DMS 273 (cell line): ENCODE results near the gene CSH2.

Experiments used
- DNase-seq: peaks from one replicate; lab custom pipeline; 2025; ENCODE audit not compliant: unreplicated experiment; lab: John Stamatoyannopoulos, UW

CSH2 gene

DNA sequence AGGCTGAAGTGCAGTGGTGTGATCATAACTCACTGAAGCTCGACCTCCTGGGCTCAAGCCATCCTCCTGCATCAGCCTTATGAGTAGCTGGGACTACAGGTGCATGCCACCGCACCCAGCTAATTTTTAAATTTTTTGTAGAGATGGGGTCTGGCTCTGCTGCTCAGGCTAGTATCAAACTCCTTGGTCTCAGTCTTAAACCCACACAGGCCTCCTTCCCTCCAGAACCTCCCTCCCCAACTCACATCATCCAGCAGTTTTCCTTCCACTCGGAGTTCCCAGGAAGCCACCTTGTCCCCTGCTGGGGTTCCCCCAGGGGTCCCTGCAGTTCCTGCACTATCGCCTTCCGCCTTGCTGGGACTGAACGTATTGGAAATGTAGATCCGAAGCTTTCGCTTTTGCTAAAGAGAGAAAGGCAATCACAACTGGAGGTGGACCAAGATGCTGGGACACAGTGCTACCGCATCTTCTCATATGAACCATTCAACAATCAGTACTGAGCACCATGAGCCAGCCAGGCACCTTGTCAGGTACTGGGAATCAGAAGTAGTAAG is 38.2 kb downstream of the CSH2 start:
- no peak for DNase-seq

DNA sequence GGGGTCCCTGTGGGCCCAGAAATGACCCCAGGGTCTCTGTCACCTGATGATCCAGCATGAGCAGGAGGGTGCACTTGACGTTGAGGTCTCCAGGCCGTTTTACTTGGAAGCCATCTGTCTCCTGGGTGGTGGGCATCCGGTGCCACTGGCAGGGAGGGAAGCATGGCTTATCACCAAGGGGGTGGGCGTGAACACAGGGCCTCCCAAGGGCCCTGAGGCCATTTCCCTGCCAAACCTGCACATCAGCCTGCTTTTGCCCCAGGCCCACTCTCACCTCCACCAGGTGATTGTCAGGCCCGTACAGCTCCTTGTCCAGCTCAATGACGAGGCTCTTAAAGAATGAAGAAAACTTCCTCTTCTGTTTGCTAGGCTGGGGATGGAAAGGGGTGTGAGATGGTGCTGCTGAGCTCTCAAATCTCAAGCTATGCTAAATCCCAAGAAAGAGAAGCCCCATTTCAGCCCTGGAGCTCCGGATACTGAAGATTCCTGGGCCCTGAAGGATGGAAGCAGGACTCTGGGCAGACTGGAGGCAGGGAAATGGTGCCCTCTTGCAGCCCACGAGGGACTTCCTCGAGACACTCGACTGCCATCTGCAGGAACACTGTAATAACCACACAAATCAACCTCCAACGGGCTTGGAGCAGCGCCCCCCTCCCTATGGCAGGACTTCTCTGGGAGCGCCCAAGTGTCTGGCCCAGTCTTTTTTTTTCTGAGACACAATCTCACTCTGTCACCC is 38.9 kb downstream of the CSH2 start:
- DNase-seq, result peak; percentile 95

DNA sequence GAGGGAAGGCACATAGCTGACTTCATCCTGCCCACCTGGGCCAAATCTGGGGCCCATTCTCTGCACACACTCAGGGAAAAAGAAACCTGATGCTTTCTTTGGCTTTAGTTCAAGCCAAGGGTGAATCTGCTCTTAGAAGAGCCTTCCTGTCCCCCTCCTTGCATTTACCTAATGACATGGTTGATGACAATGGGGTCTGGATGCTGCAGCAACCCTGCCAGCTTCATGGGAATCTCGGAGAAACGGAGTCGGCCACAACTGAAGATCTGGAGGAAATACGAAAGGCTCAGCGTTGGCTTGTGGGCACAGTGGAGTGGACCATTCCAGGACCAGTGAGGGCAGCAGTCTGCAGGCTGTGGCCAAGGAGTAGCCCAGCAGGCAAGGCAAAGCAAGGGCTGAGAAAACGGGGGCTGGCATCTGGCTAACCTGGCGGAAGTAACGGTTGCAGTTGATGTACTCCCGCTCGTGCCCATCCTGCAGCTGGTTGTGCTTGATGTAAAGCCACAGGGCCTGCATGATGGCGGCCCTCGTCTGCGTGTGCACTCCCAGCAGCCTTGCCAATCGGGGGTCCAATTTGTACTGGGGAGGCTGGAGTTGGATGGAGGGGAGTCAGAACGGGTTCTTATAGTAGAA is 39.6 kb downstream of the CSH2 start:
- no peak for DNase-seq

DNA sequence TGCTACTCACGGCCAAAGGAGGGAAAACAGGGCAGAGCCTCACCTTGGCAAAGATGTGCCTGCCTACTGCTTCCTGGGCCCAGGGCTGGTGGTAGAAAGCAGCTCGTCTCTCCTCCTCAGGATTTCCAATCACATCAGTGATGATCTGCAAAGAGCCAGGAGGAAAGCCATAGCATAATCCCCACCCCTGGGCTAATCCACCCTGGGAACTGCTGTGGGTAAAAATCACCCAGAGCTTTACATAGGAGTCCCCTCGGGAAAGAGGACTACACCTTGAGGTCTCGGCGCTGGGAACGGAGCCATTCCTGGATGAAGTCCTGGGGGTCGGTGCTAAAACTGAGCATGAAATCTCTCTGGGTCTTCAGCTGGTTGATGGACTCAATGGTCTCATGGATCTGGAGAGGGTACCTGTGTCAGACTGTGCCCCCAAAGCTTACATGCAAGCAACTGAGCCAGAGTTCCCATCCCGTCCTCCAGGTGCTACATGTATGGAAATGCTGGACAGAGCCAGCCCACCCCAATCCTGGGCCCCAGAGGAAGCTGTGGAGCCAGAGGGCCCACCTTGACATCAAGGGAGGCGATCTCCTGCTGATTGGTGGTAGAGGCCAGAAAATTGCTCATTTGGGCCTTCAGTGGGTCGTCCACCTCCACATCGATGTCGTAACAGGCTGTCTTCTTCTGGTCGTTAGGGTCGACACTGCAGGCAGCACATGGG is 40.3 kb downstream of the CSH2 start:
- no peak for DNase-seq

DNA sequence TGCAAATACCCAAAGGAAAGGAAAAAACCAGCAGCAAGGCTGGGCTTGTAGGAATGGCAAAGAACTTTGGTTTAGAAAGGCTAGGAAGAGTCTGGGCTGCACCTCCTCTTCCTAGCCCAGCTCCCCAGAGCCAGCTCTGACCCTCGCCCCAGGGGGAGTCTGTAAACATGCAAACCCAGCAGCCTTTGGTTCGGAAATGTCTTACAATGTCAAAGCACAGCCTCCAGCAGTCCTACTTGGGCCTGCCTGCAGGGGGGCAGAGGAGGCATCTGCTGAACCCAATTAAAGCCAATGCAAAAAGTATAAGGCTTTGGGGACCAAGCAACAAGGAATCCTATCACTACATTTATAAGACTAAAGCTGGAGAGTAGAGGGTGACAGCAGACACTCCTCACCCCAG is 41.0 kb downstream of the CSH2 start:
- DNase-seq, result peak; percentile 41

DNA sequence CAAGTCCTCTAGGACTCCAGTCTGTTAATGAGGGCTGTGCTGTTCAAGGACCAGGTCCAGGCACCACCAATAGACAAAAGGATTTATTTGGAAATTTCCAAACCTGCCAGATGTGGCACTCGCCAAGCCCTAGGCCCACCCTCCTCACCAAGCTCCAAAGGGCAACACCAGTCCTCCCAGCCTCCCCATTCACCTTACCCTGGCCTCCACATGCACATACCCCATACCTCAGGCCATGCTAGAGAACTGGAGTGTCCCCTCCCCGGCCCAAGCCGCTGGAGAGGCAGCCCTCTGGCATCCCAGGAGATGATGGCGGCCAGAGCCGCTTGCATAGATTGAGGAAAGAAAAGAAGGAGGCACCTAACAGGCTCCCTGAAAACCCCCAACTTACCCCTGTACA is 41.5 kb downstream of the CSH2 start:
- no peak for DNase-seq

DNA sequence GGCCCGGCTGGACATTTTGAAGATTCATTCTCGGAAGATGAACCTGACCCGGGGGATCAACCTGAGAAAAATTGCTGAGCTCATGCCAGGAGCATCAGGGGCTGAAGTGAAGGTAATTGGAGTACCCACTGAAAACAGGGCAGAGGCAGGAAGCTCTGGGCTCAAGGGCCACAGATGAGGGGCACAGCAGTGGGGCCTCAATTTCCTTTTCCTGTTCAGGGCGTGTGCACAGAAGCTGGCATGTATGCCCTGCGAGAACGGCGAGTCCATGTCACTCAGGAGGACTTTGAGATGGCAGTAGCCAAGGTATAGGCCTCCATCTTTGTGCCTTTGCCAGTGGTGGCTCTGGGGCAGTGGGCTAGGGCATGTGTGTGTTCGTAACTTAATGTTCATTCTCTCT is 42.0 kb downstream of the CSH2 start:
- no peak for DNase-seq

DNA sequence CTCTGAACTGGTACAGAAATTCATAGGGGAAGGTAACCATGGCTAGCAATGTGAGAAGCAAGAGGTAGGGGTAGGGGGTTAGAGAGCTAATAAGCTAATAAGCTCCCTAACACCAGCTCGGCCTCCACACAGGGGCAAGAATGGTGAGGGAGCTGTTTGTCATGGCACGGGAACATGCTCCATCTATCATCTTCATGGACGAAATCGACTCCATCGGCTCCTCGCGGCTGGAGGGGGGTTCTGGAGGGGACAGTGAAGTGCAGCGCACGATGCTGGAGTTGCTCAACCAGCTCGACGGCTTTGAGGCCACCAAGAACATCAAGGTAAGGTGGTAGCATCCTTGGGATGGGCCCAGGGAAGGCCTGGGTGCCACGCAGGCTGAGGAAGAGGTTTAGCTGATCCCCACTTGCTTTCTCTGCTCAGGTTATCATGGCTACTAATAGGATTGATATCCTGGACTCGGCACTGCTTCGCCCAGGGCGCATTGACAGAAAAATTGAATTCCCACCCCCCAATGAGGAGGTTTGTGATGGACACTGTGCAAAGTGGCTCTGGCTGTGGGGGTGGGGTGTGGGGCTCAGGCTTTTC is 42.5 kb downstream of the CSH2 start:
- DNase-seq, result no peak

DNA sequence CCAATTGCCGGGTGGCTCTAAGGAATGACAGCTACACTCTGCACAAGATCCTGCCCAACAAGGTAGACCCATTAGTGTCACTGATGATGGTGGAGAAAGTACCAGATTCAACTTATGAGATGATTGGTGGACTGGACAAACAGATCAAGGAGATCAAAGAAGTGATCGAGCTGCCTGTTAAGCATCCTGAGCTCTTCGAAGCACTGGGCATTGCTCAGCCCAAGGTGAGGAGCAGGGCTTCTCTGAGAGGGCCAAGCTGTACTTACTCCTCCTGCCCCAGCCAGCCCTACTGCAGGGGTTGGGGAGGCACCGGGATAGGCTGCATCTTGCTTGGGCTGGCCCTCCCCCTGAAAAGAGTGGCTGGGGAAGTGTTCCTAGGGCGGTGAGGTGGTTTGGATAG is 43.2 kb downstream of the CSH2 start:
- no peak for DNase-seq

DNA sequence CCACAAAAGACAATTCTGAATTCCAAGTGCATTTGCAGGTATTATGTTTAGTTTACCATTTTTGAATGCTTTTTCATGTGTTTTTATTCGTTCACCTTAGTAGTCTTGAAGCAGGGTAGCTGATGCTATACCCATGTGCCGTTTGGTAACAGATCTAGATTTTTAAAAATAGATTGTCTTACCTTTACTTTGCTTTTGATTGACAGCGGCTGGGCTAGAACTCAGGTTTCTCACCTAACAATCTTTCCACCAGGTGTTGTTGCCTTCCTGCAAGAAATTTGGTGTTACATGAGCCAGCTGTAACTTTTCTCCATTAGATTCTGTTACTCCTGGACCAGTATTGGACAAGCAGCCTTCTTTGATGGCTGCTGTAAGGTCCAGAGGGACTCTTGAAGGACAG is 44.5 kb downstream of the CSH2 start:
- DNase-seq, result no peak

DNA sequence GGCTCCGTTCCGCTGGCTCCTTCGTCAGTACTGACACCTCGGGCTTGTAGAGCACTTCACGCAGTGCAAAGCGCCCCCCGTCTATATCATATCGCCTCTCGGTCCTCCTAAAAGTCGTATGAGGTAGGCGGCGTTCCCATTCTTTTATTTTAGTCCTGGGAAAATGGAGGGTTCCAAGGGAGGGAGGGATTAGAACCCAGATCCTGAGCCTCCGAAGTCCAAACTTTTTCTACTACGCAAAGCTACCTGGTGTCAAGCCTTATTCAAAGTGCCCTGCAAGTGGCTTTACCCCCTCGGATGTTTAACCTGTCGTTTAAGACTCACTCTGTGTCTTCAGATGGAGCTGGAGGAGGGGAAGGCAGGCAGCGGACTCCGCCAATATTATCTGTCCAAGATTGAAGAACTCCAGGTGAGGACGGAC is 45.7 kb downstream of the CSH2 start:
- no peak for DNase-seq

DNA sequence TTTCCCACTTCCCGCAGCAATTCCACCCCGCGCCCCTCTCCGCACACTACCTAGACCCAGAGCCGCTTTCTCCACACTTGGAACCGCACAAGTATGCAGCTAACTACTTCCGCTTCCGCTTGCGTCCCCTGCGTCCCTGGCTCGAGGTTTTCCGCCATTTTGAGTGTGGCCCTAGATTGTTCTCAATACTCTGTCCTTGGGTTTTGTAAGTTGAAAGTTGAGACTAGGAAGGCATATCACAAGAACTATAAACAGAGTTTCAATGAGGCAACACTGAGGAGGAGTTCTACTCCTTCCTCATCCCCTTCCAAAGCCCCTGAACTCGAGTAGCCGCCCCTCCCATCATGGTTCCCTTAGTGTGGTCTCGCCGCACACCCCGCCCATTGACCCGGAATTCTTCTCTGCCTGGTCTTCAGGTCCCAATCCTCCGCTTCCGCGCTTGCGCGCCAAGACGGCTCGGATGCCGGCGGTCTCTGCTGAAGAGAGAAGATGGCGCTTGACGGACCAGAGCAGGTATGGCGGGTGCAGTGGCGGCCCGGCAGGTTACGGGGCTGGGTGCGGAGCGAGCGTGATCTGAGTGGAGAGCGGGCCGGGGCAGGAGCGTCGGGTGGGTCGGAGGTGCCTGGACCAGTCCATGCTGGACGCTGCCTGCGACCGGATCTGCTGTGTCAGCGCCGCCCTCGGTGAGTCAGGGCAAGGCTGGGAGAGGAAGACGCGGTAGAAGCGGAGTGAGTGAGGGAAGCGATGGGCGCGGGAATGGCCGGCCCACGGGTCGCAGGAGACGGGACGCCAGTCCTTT is 46.3 kb downstream of the CSH2 start, which contains the start of the genes FTSJ3 and PSMC5:
TSS of gene FTSJ3 (minus strand) at position 662 of the 799 bp plus-strand sequence. CDS start 761 bp downstream, outside the sequence.
TSS of gene PSMC5 (plus strand) at position 430 of the 799 bp plus-strand sequence. CDS start at position 490, 60 bp downstream.
- DNase-seq, result peak; percentile 98

DNA sequence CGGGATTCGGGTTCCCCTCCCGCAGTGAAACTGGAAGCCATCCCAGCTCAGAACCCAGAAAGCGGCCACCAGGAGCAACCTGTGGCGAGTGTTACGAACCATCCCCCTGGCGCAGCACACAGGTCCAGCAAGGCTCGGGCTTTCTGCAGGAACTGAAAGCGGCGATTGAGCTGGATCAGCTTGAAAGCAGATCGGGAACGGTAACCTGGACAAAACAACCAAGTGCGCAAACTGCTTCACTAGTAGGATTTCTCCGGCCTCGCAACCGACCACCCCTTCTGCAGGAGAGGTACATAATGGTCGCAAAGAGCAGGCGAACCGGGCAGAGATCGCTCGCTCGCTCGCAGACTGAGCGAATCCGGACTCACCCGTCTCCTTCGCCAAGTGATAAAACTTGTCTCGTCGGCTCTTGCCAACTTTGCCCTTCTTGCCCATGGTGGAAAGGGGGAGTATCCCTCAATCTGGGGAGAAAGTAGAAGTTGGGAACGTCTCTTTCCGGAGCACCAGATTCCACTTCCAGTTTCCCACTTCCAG is 46.9 kb downstream of the CSH2 start:
- peak; percentile 77 for DNase-seq

DNA sequence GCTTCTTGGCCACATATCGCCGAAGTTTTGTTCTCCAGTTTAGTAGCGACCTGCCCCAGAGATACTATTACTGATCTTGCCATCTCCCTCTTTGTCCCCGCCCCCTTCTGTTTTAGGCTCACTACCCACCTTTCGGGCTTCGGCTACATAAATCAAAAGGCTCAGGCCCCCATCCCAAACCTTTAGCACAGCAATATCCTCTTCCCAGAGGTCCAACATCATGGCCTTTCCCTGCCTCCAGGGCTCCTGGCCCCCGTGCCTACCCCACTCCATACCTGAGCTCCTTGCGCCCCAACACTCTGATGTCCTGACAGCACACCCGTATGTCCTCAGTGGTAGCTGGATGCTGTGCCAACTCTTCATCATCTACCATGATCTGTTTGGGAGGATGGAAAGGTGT is 49.1 kb downstream of the CSH2 start:
- no peak for DNase-seq

DNA sequence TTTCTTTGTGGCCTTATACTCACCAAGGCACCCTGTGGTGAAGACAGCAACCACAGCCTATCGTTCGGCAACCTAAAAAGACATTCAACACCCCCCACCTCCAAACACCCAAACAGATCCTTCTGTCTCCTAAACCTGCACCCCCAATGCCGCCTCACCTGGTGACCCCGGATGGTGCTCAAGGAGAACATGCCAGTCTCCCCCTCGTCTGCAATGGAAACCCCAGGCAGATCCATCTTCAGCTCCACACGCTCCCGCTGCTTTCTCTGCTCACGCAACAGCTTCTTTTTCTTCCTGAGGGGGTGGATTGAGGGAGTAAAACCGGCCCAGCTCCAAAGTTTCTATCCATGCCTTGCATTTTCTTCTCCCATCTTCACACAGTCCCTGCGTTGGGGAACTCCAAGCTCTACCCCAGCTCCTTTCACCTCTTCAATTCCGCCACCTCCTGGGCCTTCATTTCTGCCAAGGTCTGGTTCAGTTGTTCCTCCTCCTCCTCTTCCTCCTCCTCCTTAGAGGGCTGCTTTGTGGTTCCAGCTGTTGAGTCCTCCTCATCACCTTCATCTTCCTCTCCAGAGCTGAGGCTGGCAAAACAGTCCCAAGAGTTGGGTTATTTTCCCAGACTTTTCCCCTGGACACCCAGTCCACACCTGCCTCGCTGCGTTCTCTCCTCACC is 49.7 kb downstream of the CSH2 start:
- no peak for DNase-seq

DNA sequence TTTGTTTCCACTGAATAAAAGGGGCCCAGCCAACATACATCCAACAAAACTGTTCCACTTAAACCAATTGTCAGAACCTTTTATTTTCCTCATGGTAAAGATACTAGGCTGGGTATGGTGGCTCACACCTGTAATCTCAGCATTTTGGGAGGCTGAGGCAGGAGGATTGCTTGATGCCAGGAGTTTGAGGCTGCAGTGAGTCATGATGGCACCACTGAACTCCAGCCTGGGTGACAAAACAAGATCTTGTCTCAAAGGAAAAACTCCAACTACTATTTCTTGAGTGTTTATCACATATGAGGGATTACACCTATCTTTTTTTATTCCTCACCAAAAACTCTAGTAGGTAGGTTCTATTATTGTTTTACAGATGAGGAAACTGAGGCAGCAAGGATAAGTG is 50.9 kb downstream of the CSH2 start:
- no peak for DNase-seq
